ENCODE data around the gene SNX5.
"Not testable (repeated sequence)": the region's sequence is repeated elsewhere in the genome, so short reads cannot be mapped to it uniquely, and the experiment has no call there.

SNX5 gene

DNA sequence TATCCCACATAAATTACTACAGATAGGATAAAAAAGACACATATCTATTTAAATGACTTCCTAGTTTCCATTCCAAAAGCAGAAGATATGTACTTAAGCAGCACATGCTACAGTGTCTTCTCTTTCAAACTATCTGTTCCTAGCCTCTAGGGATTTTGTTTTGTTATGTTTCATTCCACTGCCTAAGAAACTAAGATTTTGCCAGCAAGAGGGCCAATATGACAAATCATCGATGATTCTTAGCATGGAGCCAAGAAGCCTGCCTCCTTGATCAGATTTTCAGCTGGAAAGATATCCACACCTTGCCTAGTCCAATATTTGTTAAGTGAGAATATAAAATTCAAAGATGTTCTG, 7.0 kb downstream of the SNX5 start:
- Histone ChIP-seq H3K27me3 (ENCODE audit: insufficient read depth, low read length) (no peaks in the 10 kb centered on the region), H2AFZ (ENCODE audit: low read depth, low read length) (no peak overlapping the region), H3K9me3 (ENCODE audit: low read length) (no peaks in the 10 kb centered on the region), H3K4me3 (ENCODE audit: low read length) (no peak overlapping the region), H3K4me1 (ENCODE audit: insufficient read depth, low read length) (peaks cover 26% of the 10 kb centered on the region), H3K36me3 (ENCODE audit: insufficient read depth, low read length) (peaks cover 13% of the 10 kb centered on the region)

GRCh38 chr20:17960927-17961586, 7.5 kb downstream of the SNX5 start:
- no peaks in the 10 kb centered on the region for H3K27me3 ChIP-seq (ENCODE audit: insufficient read depth, low read length)
- peaks cover 21% of the 10 kb centered on the region for H3K4me1 ChIP-seq (ENCODE audit: insufficient read depth, low read length)
- peaks cover 17% of the 10 kb centered on the region for H3K36me3 ChIP-seq (ENCODE audit: insufficient read depth, low read length)
- no peaks in the 10 kb centered on the region for H3K9me3 ChIP-seq (ENCODE audit: low read length)
- H2AFZ ChIP-seq (ENCODE audit: low read depth, low read length): no peak overlapping the region
- H3K4me3 ChIP-seq (ENCODE audit: low read length): no peak overlapping the region

GRCh38 chr20:17960400-17960885, 8.2 kb downstream of the SNX5 start:
- H3K4me3 ChIP-seq (ENCODE audit: low read length); H2AFZ ChIP-seq (ENCODE audit: low read depth, low read length); H3K9me3 ChIP-seq (ENCODE audit: low read length); H3K27me3 ChIP-seq (ENCODE audit: insufficient read depth, low read length): not testable (repeated sequence)
- Histone ChIP-seq H3K4me1 (ENCODE audit: insufficient read depth, low read length) (peaks cover 15% of the 10 kb centered on the region), H3K36me3 (ENCODE audit: insufficient read depth, low read length) (peaks cover 24% of the 10 kb centered on the region)

DNA sequence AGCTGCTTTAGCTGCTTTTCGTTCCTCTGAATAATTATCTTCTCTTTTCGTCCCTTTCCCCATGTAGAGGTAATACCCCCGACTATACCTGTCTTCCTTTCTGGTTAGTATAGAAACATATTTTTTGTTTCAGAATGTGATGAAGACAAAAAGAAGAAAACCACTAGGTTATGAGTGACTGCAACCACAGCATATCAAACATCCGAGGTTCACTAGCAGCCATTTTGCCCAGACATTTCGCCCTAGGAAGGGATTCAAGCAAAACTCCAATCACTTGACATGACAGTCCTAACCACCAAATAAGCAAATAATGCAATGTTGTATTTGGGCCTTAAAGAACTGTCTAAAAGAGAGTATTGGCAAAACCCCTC, 9.4 kb downstream of the SNX5 start:
- Histone ChIP-seq H3K4me1 (ENCODE audit: insufficient read depth, low read length) (peaks cover 8% of the 10 kb centered on the region), H3K36me3 (ENCODE audit: insufficient read depth, low read length) (peaks cover 33% of the 10 kb centered on the region), H2AFZ (ENCODE audit: low read depth, low read length) (no peak overlapping the region), H3K9me3 (ENCODE audit: low read length) (no peaks in the 10 kb centered on the region), H3K27me3 (ENCODE audit: insufficient read depth, low read length) (no peaks in the 10 kb centered on the region), H3K4me3 (ENCODE audit: low read length) (no peak overlapping the region)

DNA sequence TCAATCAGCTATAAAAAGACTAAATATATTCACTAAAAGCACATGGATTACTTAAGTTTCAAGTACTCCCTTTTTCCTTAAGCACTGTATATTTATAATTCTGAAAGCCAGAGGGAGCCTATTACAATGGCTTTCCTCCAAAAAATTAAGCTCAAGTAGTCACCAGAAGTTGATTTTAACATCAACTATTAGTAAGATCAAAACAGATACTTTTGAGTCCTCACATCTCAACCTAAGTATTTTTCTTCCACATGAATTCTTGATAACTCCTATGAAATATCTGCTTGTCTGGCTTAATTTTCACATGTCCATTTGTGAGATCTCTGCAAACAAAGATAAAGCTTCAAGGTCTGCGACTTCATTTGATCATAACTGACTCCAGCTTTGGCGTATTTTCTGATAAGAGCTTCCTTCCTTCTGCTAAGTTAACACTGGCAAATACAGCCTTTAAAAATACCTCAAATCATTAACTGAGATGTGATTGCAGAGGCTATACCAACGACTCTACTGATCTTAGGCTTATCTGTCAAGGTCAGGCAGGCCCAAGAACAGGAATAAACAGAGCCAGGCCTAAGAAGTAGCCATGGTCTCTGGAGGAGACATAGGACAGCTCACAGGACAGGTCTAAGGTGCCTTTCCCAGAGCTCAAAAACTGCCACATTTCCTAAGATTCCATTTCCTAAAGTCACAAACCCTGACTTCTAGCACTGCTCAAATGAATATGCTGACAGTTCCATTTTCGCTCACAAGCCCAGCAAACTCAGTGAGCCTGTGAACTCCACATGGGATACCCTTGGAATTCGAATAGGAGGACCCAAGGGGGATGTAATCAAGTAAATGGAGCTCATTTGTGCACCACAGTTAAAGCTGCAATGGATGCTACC, 10.0 kb downstream of the SNX5 start:
- Histone ChIP-seq H3K27me3 (ENCODE audit: insufficient read depth, low read length) (no peaks in the 10 kb centered on the region), H3K36me3 (ENCODE audit: insufficient read depth, low read length) (peaks cover 38% of the 10 kb centered on the region), H3K4me1 (ENCODE audit: insufficient read depth, low read length) (peaks cover 8% of the 10 kb centered on the region), H3K4me3 (ENCODE audit: low read length) (no peak overlapping the region), H3K9me3 (ENCODE audit: low read length) (no peaks in the 10 kb centered on the region), H2AFZ (ENCODE audit: low read depth, low read length) (no peak overlapping the region)

DNA sequence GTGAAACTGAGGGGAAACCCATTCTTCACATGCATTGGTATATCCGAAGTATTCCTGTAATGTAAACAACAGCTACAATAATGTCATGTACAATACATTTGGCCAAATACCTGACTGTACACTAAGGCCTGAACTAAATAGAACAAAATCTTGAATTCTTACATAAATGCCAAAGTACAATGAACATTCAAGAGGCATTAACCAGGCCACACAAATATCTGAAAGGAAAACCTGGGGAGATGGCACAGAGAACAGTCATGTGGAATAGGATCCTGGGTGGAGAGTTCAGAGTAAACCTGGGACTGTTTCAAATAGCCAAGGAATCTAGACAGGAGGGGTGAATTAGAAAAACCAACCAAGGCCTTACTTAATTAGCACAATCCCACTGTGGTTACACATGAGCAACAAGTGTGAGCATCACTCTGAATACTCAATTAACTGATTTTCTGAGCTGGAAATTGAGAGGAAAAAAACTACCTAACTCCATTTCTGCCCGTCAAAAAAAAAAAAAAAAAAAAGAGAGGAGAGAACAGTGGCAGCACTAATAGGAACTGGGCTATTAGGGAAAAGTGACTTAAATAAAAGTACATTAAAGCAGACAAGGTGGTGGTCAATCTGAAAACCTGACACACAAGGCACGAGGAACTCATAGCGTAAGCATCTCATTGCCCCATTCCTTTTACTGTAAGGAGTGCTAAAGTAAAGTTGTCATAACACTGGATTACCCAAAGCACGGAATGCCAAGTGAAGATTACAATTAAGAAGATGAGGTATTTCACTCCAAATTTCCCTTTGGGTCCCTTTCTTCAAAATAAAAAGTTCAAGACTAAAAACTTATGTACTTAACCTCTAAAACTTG, 10.9 kb downstream of the SNX5 start:
- no peak overlapping the region for H3K4me3 ChIP-seq (ENCODE audit: low read length)
- no peaks in the 10 kb centered on the region for H3K9me3 ChIP-seq (ENCODE audit: low read length)

DNA sequence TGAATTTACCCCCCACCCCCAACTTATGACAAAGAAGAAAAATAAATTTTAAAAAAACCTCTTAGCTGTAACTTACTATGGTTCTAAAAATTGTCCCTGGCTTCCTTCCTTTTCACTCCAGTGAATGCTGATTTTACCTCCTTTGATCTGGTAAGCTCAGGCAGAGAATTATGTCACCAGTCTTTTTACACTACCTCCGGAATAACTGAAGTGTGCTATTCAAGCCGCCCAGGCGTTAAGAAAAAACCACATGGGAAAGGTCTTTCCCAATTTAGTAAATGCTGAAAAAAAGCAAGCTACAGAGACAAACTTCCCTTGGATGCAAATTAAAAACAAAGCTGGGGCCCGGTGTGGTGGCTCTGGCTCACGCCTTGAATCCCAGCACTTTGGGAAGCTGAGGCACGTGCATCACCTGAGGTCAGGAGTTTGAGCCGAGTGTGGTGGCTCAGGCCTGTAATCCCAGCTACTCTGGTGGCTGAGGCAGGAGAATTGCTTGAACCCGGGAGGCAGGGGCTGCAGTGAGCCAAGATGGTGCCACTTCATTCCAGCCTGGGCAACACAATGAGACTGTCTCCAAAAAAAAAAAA, 12.4 kb downstream of the SNX5 start:
- H3K36me3 ChIP-seq (ENCODE audit: insufficient read depth, low read length): peaks cover 55% of the 10 kb centered on the region
- no peak overlapping the region for H3K4me3 ChIP-seq (ENCODE audit: low read length)
- H3K27me3 ChIP-seq (ENCODE audit: insufficient read depth, low read length): no peaks in the 10 kb centered on the region
- peaks cover 3% of the 10 kb centered on the region for H3K4me1 ChIP-seq (ENCODE audit: insufficient read depth, low read length)
- no peak overlapping the region for H2AFZ ChIP-seq (ENCODE audit: low read depth, low read length)
- no peaks in the 10 kb centered on the region for H3K9me3 ChIP-seq (ENCODE audit: low read length)

More for the DNA sequence above, 10.9 kb downstream of the SNX5 start:
- no peak overlapping the region for H2AFZ ChIP-seq (ENCODE audit: low read depth, low read length)
- H3K4me1 ChIP-seq (ENCODE audit: insufficient read depth, low read length): peaks cover 8% of the 10 kb centered on the region
- H3K36me3 ChIP-seq (ENCODE audit: insufficient read depth, low read length): peaks cover 41% of the 10 kb centered on the region
- H3K27me3 ChIP-seq (ENCODE audit: insufficient read depth, low read length): no peaks in the 10 kb centered on the region

GRCh38 chr20:17955302-17955701, 13.3 kb downstream of the SNX5 start:
- Histone ChIP-seq H3K4me3 (ENCODE audit: low read length) (no peak overlapping the region), H3K36me3 (ENCODE audit: insufficient read depth, low read length) (peaks cover 64% of the 10 kb centered on the region), H3K27me3 (ENCODE audit: insufficient read depth, low read length) (no peaks in the 10 kb centered on the region), H3K4me1 (ENCODE audit: insufficient read depth, low read length) (no peaks in the 10 kb centered on the region), H3K9me3 (ENCODE audit: low read length) (no peaks in the 10 kb centered on the region), H2AFZ (ENCODE audit: low read depth, low read length) (no peak overlapping the region)

- Histone ChIP-seq H3K9me3 (ENCODE audit: low read length) (no peaks in the 10 kb centered on the region), H3K4me3 (ENCODE audit: low read length) (no peak overlapping the region), H3K36me3 (ENCODE audit: insufficient read depth, low read length) (peaks cover 76% of the 10 kb centered on the region), H3K4me1 (ENCODE audit: insufficient read depth, low read length) (no peaks in the 10 kb centered on the region), H2AFZ (ENCODE audit: low read depth, low read length) (no peak overlapping the region), H3K27me3 (ENCODE audit: insufficient read depth, low read length) (no peaks in the 10 kb centered on the region)
Measured at GRCh38 chr20:17953935-17954334, 14.7 kb downstream of the SNX5 start.

DNA sequence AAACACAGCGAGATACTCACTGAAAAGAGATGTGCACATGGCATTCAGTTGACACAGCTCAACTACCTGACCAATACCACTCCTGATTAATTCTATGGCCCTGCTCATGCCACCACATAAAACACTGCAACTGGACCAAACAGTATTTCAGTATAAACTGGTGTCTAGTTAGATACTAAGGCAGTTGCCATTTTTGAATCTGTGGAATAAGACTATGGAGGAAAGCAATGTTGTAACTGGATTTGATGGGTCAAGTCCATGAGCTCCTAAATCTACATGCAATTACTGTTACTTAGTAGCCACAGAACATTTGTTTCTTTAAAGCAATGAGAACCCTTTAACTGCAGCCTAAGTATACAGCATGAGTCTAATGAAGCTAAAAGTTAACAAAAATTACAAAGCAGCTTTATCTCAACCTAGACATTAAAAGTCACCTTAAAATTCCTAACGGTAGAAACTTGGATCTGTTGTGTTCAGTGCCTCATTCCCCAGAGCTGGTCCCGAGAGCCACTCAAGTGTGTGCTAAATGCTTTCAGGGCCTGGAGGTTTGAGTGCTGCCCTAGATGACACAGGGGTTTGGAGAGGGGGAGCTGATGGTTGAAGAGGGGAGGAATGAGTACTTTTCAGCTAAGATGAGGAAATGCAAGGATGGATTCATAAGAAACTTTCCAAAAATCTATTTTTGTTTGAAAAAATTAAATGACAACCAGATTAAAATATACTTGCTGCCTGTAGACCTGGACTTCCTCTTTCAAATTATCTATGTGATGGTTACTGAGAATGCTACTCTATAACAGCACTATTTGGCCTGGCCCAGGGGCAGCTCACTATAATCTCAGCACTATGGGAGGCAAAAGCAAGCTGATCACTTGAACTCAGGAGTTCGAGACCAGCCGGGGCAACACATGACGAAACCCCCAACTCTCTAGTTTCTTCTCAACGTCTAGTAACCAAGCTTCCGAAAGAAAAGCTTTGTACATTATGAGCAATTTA, 15.6 kb downstream of the SNX5 start:
- Histone ChIP-seq H3K27me3 (ENCODE audit: insufficient read depth, low read length) (no peaks in the 10 kb centered on the region), H3K4me3 (ENCODE audit: low read length) (no peak overlapping the region), H2AFZ (ENCODE audit: low read depth, low read length) (no peak overlapping the region), H3K9me3 (ENCODE audit: low read length) (no peaks in the 10 kb centered on the region), H3K4me1 (ENCODE audit: insufficient read depth, low read length) (no peaks in the 10 kb centered on the region), H3K36me3 (ENCODE audit: insufficient read depth, low read length) (peaks cover 85% of the 10 kb centered on the region)

- H3K36me3 ChIP-seq (ENCODE audit: insufficient read depth, low read length): peaks cover 97% of the 10 kb centered on the region
Measured at GRCh38 chr20:17951323-17951722, 17.3 kb downstream of the SNX5 start.

GRCh38 chr20:17950670-17951069, 17.9 kb downstream of the SNX5 start:
- Histone ChIP-seq H3K27me3 (ENCODE audit: insufficient read depth, low read length) (no peaks in the 10 kb centered on the region), H3K9me3 (ENCODE audit: low read length) (no peaks in the 10 kb centered on the region), H2AFZ (ENCODE audit: low read depth, low read length) (no peak overlapping the region), H3K4me1 (ENCODE audit: insufficient read depth, low read length) (no peaks in the 10 kb centered on the region), H3K4me3 (ENCODE audit: low read length) (no peak overlapping the region), H3K36me3 (ENCODE audit: insufficient read depth, low read length) (peaks cover 97% of the 10 kb centered on the region)

More at GRCh38 chr20:17951323-17951722, 17.3 kb downstream of the SNX5 start:
- Histone ChIP-seq H3K4me1 (ENCODE audit: insufficient read depth, low read length) (no peaks in the 10 kb centered on the region), H2AFZ (ENCODE audit: low read depth, low read length) (no peak overlapping the region), H3K9me3 (ENCODE audit: low read length) (no peaks in the 10 kb centered on the region), H3K4me3 (ENCODE audit: low read length) (no peak overlapping the region), H3K27me3 (ENCODE audit: insufficient read depth, low read length) (no peaks in the 10 kb centered on the region)

Measured in neuron (in vitro differentiated cells).